Measurements from ENCODE around the gene ZNF474. TPM values are rescaled to one million over a fixed set of nuclear protein-coding genes. Genes with fewer than 3 reads are reported as not detected.

ZNF474 gene
- total and polyA plus RNA-seq, 2 of the 4 experiments (the other 2 are of a cell fraction), result 0.24 to 0.54 TPM

GRCh38 chr5:122180146-122180712 is 50.9 kb downstream of the ZNF474 start:
- Histone ChIP-seq H3K23ac (ENCODE audit: low read depth, low read length) (peak overlapping the region; percentile 61; the same call in 1 of the 2 replicates), H3K27me3 (ENCODE audit: control insufficient read depth, insufficient read depth, low read length) (no peaks in the 10 kb centered on the region), H4K8ac (ENCODE audit: low read depth in 2 of 2, low read length in 2 of 2) (peak overlapping the region; percentile 78 to 84), H3K36me3 (ENCODE audit: control insufficient read depth, insufficient read depth, low read length) (no peaks in the 10 kb centered on the region), H3K4me3 (ENCODE audit: insufficient read depth, low read depth, low read length) (no peak overlapping the region), H2BK5ac (ENCODE audit: low read depth, low read length, poor library complexity, severe bottlenecking) (peak overlapping the region; percentile 88), H3K79me1 (ENCODE audit: low read depth in 1 of 2, low read length in 2 of 2) (peaks cover 0 to 3% of the 10 kb centered on the region in 2 experiments; a peak in 1 of 4 replicates), H2AFZ (replicated peaks; ENCODE audit: low read length, poor library complexity) (no peak overlapping the region), H3K4ac (ENCODE audit: low read depth, low read length) (peak overlapping the region; percentile 79), H3K4me1 (ENCODE audit: control insufficient read depth, insufficient read depth, low read length) (peaks cover 13% of the 10 kb centered on the region), H3K9me1 (ENCODE audit: insufficient read depth, low read length) (no peaks in the 10 kb centered on the region), H4K5ac (ENCODE audit: low read depth, low read length) (peak overlapping the region; percentile 19; the same call in 1 of the 2 replicates), H3K4me2 (ENCODE audit: low read depth, low read length) (peak overlapping the region; percentile 54; the same call in 1 of the 2 replicates), H2BK120ac (ENCODE audit: low read depth, low read length) (peak overlapping the region; percentile 93), H2BK15ac (ENCODE audit: low read depth, low read length) (peak overlapping the region; percentile 39), H2AK5ac (ENCODE audit: low read depth, low read length) (peak overlapping the region; percentile 92), H3K9me3 (ENCODE audit: control insufficient read depth, insufficient read depth, low read length) (no peaks in the 10 kb centered on the region), H3K14ac (replicated peaks; ENCODE audit: low read depth, low read length) (peak overlapping the region; percentile 82), H2BK20ac (ENCODE audit: low read depth, low read length) (peak overlapping the region; percentile 98), H3K56ac (ENCODE audit: extremely low read depth, insufficient read depth, low read length) (peak overlapping the region; percentile 90), H4K91ac (ENCODE audit: insufficient read depth, low read depth, low read length) (peak overlapping the region; percentile 93), H4K20me1 (ENCODE audit: insufficient read depth, low read length) (no peaks in the 10 kb centered on the region), H3K27ac (ENCODE audit: insufficient read depth, low read length) (peak overlapping the region; percentile 79), H2AK9ac (replicated peaks; ENCODE audit: low read depth, low read length, poor library complexity) (no peak overlapping the region), H3K9ac (ENCODE audit: low read depth, low read length) (no peak overlapping the region; the same call in 1 of the 2 replicates), H3K18ac (ENCODE audit: low read depth, low read length) (peak overlapping the region; percentile 74)
- intact Hi-C loops (cut with micrococcal nuclease) (loop anchor here (2.0 kb wide), 1 partner anchor 15 kb away; no protein-coding TSS in a partner anchor), dilution Hi-C loops (cut with HindIII; ENCODE audit: low sequenced_read_pairs, unreplicated experiment) (loop anchor here (25.0 kb wide), 1 partner anchor 232 kb away; no protein-coding TSS in a partner anchor), in situ Hi-C loops (cut with MboI; ENCODE audit: low sequenced_read_pairs) (no loop called here)
- 100% methylated on average over 1 of the region's 6 CpGs; no CpG with 5 or more reads in 1 of the 2 experiments for WGBS, 2 experiments (ENCODE audit: extremely low coverage in 2 of 2, insufficient read length in 1 of 2)
- DNase-seq, result no peak
- ChIA-PET POLR2A (ENCODE audit: unreplicated experiment) (interaction anchor here (0.6 kb wide), 1 partner anchor 99 kb away, joined by 3 read pairs; no protein-coding TSS in a partner anchor), CTCF (interaction anchor here (1.0 kb wide), 1 partner anchor 104 kb away, joined by 3 read pairs; no protein-coding TSS in a partner anchor)
- ATAC-seq (ENCODE audit: low read depth), result no peak
- TF ChIP-seq NFE2L2 (IDR thresholded peaks at IDR 0.05; ENCODE audit: low read depth, low read length) (no peak), MXI1 (IDR thresholded peaks at IDR 0.05; ENCODE audit: borderline replicate concordance, low read depth, low read length) (no peak), ELK1 (IDR thresholded peaks at IDR 0.05; ENCODE audit: borderline replicate concordance, low read depth, low read length) (no peak), BHLHE40 (IDR thresholded peaks at IDR 0.05; ENCODE audit: low read depth, low read length) (no peak), RAD21 (IDR thresholded peaks at IDR 0.05; ENCODE audit: low read length) (no peak), POLR2A (IDR thresholded peaks at IDR 0.05; ENCODE audit: low read depth, low read length) (no peak)
- no TSS peak for BruUV-seq (replicated peaks)
